NOMO-1 treated with dmso at 0.1 percent for 144 hours (cell line): Measurements from ENCODE around the gene CDHR3.

Experiments used
- DNase-seq: peaks from one replicate; lab custom pipeline; 2025; ENCODE audit not compliant: unreplicated experiment; lab: John Stamatoyannopoulos, UW

The CDHR3 gene

GRCh38 chr7:106023369-106024322, 60.6 kb downstream of the CDHR3 start:
- DNase-seq, result no peak

GRCh38 chr7:106026101-106026500, 63.0 kb downstream of the CDHR3 start:
- no peak for DNase-seq

DNA sequence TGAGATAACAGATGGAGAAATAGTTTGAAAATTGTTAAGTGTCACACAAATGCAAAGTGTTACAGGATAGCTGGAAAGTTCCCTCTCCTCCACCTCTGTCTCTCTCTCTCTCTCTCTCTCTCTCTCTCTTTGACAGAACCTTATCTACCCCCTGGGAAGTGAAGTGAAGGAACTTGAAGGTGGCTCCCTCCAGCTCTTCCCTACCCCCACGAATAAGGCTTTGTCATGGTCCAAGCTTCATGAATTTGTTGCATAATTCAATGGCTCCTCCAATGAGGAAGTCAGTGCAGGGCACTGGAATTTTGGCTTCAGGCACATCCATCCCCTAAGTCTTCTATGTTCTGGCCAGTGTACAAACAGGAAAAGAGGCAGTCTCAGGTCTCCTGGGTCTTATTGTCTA, 66.4 kb downstream of the CDHR3 start:
- no peak for DNase-seq

- no peak for DNase-seq
These were observed 66.9 kb downstream of the CDHR3 start for GRCh38 chr7:106029941-106030340.

GRCh38 chr7:106031300-106032035, 68.4 kb downstream of the CDHR3 start:
- no peak for DNase-seq

- no peak for DNase-seq
These were observed 69.2 kb downstream of the CDHR3 start for GRCh38 chr7:106032295-106032694.

DNA sequence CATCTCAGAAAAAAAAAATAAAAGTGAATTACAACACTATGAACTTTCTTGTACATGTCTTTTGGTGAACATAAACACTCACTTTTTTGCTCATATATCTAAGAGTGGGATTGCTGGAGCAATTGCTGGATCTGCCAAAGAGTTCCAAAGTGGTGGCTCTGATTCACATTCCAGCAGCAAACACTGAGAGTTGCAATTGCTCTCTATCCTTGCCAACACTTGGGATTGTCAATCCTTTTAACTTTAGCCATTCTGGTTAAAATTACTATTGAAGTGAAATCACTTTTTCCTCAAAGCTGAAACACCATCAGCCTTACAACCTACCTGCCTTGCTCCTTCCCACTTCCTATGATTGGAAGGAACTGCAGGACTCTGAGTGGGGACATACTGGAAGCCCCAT, 70.7 kb downstream of the CDHR3 start:
- no peak for DNase-seq

DNA sequence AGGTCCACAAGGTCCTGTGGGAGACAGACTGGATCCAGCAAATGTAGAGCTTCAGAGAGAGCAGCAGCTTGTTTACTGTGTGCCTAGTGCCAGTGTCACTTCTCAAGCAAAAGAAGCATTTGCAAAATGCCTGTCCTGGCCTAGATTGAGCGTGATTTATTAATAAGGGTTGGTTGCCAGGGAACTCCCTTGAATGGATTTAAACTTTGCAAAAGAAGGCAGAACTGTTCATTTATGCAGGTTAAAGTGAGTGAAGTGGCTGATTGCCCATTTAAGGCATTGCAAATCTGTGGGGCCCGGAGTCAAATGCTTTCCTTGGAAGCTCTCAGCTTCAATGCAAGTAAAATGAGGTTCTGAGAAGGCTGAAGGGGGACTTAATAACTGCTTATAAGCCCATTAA, 71.3 kb downstream of the CDHR3 start:
- no peak for DNase-seq

DNA sequence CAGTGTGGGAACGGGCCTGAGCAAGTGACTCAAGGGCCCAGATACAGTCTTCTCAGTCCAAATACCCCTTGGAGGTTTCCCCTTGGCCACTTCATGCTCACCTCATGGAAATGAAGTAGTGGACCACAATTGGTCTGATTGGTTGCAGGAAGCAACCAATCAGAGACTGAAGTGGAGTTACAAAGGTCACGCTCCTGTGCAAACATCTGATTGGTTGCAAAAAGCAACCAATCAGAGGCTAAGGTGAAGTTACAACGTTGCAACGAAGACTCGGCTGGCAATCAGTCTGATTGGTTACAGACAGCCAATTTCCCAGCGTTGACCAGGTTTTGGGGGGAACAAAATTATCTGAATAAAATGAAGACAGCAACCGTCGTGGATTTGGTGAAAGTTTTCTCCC, 72.5 kb downstream of the CDHR3 start:
- DNase-seq, result no peak

DNA sequence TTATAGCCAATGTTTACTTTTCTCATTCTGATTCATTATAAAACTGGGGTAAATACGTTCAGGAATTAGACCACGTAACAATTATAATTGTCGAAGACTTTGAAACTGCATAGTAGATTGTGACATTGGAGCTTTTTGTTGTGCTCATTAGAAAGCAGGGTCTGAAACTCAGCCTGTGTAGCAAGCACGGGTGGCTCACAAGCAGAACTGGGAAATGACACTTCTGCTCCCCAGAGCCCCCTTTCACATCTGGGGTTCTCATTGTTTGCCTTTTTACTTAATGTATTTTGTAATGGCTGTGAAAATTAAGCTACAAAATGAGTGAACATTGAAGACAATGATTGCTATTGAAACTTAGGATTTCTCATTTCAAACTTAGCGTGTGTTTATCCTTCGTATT, 72.9 kb downstream of the CDHR3 start:
- DNase-seq, result no peak

GRCh38 chr7:106037489-106038176, 74.6 kb downstream of the CDHR3 start:
- DNase-seq, result no peak

- no peak for DNase-seq
These were observed 75.2 kb downstream of the CDHR3 start for GRCh38 chr7:106038289-106038688.

- no peak for DNase-seq
These were observed 75.9 kb downstream of the CDHR3 start for GRCh38 chr7:106038916-106039315.

- DNase-seq, result no peak
These were observed 76.5 kb downstream of the CDHR3 start for GRCh38 chr7:106039486-106040060.

DNA sequence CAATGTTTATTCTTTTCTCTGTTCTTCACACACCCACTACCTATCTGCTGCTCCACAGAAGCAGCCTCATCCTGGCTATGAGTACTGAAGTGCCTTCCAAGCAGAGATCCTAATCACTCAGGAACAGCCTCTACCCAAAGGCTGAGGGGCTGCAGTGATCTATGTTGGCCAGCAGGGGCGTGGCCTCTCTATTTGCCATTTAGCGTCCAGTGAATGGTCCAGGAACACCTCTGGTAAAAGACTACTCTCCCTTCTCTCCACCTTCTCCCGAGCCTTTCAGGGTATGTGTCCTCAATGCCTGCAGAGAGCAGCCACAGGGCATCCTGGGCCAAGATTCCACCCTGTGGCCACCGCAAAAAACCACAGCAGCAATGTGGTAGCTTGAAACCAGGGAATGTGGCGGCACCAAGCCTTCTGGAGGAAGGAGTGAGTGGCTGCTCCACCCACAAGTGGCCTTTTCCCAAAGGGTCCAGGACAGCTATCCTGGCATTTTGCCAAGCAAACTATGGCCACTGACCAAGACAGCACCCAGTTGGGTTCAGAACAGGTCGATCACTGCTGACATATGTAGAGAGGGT, 78.2 kb downstream of the CDHR3 start:
- DNase-seq, result no peak

GRCh38 chr7:106042196-106042611, 79.1 kb downstream of the CDHR3 start:
- no peak for DNase-seq

DNA sequence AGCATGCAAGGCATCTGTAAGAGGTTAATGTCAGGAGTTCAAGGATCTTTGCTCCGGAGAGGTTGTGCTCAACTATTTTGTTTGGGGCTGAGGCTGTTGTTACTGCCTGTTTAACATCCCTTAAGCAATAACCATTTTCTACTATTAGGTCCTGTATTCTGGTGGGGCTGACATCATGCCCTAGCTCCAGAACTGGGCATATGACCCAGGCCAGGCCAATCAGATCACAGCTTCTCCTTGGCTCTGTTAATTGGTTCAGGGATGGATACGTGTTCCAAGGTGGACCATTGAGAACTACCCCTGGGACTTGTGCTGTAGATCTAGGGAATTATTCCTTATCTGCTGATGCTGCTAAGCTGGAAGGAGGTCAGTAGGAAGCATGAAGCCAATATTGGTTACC, 82.1 kb downstream of the CDHR3 start:
- DNase-seq, result no peak

- no peak for DNase-seq
These were observed 82.5 kb downstream of the CDHR3 start for GRCh38 chr7:106045586-106045985.

DNA sequence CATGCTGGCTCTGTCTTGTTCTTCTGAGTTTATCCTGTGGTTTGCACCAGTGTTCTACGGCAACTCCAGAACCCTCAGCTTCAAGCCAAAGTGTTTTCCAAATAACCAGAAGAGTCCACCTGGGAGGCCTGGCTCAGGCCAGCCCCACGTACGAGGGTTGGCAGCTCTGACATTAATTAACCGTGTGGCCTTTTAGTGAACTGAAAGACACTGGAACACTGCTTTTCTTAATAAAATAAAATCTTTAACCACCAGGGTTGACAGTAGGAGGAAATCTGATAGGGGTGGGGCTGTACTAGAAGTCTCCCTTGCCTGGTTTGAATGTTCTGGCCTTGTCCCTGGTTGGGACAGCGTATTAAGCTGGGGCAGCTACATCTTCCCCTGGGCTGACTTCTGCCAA, 84.1 kb downstream of the CDHR3 start:
- no peak for DNase-seq

DNA sequence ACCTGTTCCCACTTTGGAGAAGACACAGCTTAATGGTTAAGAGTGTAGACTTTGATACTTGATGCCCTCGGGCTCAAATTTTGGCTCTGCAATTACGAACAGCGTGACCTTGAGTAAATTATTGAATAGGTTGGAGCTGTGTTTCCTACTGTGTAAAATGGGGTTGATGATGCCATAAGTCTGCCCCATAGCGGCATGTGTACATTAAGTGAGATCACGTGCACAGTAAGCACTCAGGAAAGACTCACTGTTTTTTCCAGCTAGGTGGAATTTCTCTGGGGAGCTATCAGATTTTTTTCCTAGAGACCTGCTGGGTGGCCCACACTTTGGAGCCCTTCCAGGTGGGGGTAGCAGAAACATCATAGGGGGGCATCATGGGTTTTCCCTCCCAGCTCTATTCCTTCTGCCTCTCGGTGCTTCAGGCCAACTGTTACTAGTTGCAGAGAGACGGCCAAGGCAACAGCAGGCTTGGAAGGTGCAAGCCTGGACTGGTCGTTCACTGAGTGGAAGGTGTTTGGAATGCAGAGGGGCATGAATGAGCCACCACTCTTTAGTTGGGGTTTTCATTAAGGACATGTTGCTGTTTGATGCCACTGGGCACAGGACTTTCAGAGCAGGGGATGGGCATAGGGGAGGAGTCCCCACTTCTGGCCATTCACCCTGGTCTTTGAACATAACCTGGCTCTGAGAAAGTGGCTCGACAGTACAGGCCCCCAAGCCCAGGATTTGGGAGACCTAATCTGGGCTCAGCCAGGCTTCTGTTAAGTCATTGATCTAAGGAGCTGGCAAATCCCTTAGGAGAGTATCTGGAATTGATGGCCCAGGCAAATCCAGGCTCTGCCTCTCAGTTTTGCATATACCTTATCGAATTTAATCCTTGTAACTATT, 85.0 kb downstream of the CDHR3 start:
- no peak for DNase-seq
